Gastroesophageal sphincter (tissue), 3 donors: ENCODE results near the gene TMEM39A.

Experiments
- CTCF ChIP-seq, 4 experiments: fragments of 200-600 bp in 2 of 4; fragments of 450-650 bp in 2 of 4; sonication (generic) in 1 of 4; IDR thresholded peaks; one replicate each; pipeline ENCODE4 v1.5.1; 2017 to 2019; ENCODE audit warnings: antibody characterized with exemption in 4 of 4, mild to moderate bottlenecking in 2 of 4, moderate library complexity in 2 of 4
- POLR2A ChIP-seq, 2 donors: fragments of 450-650 bp; IDR thresholded peaks; one replicate each; pipeline ENCODE4 v1.6.1; 2017; ENCODE audit warnings: antibody characterized with exemption in 2 of 2, mild to moderate bottlenecking in 2 of 2, moderate library complexity in 1 of 2
- POLR2AphosphoS5 ChIP-seq: sonication (generic); formaldehyde crosslinking; IDR thresholded peaks from one replicate; pipeline ENCODE4 v1.6.1; 2017; ENCODE audit warnings: antibody characterized with exemption

- TF ChIP-seq CTCF (IDR thresholded peaks at IDR 0.05) (no peak), POLR2A (IDR thresholded peaks at IDR 0.05) (no peak), POLR2AphosphoS5 (no peak)
Measured at GRCh38 chr3:119510690-119511089, 47.3 kb upstream of the TMEM39A start.
